ENCODE results near the gene TLX2. TPM values are rescaled to one million over a fixed set of nuclear protein-coding genes. Genes with fewer than 3 reads are reported as not detected.

Gene TLX2
- total and polyA plus RNA-seq, 2 of the 4 experiments (the other 2 are of a cell fraction) = not detected

DNA sequence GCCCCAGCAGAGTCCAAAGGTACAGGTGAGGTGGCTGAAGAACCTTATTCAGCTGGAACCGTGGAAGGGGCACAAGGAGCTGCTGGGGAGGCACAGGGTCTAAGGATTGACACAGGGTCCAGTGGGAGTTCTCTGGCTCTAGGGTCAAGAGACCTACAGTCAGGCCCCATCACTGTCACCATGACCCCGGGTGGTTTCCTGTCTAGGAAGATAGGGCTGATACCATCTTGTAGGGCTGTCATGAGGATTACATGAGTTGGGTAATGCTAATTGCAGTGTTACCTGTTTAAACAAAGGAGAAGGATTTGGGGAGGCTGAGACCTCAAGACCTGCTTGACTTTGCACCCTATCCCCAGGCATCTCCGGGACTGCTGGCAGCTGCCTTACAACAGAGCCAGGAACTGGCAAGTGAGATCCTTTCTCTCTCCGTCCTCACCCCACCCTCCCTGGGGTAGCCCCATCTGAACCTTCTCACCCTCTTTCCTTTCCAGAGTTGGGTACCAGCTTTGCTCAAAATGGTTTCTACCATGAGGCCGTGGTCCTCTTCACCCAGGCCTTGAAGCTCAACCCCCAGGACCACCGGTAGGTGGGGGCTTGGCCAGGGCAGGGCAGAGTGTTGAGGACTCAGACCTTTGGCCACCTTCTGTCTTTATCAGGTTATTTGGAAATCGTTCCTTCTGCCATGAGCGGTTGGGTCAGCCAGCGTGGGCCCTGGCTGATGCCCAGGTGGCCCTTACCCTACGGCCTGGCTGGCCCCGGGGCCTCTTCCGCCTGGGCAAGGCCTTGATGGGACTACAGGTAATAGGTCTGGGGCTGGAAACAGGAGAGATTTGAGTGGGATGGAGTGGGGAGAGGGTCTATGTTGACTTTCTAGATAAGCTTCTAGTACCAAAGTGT is 22.4 kb upstream of the TLX2 start (continued):
- no peak for TF ChIP-seq SMC3 (IDR thresholded peaks at IDR 0.05; ENCODE audit: low read depth, low read length)

DNA sequence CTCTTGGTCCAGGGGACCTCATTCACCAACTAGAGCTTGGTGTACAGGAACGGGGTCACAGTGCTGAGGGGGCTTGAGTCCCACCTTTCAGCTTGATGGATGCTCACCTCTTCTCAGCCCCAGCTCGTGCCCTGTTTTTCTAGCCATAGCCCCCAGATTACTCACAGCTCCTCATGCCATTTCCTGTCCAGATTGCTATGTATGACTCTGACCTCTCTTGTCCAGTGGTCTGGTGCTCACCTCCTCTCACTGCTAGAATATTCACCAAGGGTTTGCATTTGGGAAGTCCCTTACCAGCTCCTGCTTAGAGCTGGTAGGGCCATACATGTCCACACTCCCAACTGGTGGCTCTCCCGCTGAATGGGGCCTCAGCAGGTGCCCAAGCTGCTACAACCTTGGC is 20.7 kb upstream of the TLX2 start:
- H3K18ac ChIP-seq (ENCODE audit: low read depth, low read length) = no peak overlapping the region
- H3K56ac ChIP-seq (ENCODE audit: extremely low read depth, insufficient read depth, low read length) = no peak overlapping the region
- DNase-seq (peak; percentile 54), ATAC-seq (ENCODE audit: low read depth) (no peak)
- in situ Hi-C loops (cut with MboI; ENCODE audit: low sequenced_read_pairs) = loop anchor here (25.0 kb wide), 1 partner anchor 369 kb away; no protein-coding TSS in a partner anchor
- no TSS peak for BruUV-seq (replicated peaks)
- H2AK5ac ChIP-seq (ENCODE audit: low read depth, low read length) = no peak overlapping the region
- H3K27me3 ChIP-seq (ENCODE audit: control insufficient read depth, insufficient read depth, low read length) = peaks cover 12% of the 10 kb centered on the region
- no peaks in the 10 kb centered on the region for H3K9me3 ChIP-seq (ENCODE audit: control insufficient read depth, insufficient read depth, low read length)
- no peak overlapping the region for H4K5ac ChIP-seq (ENCODE audit: low read depth, low read length)
- H3K27ac ChIP-seq (ENCODE audit: insufficient read depth, low read length) = no peak overlapping the region
- H2BK20ac ChIP-seq (ENCODE audit: low read depth, low read length) = no peak overlapping the region
- no peak overlapping the region for H3K9ac ChIP-seq (ENCODE audit: low read depth, low read length)
- H4K8ac ChIP-seq (ENCODE audit: low read depth in 2 of 2, low read length in 2 of 2) = no peak overlapping the region
- no peak overlapping the region for H2BK15ac ChIP-seq (ENCODE audit: low read depth, low read length)
- H3K36me3 ChIP-seq (ENCODE audit: control insufficient read depth, insufficient read depth, low read length) = peaks cover 42% of the 10 kb centered on the region
- WGBS, 2 experiments (ENCODE audit: extremely low coverage in 2 of 2, insufficient read length in 1 of 2) = 13% methylated on average over 1 of the region's 3 CpGs; no CpG with 5 or more reads in 1 of the 2 experiments
- no peak overlapping the region for H2AK9ac ChIP-seq (replicated peaks; ENCODE audit: low read depth, low read length, poor library complexity)
- H3K79me1 ChIP-seq (ENCODE audit: low read depth in 1 of 2, low read length in 2 of 2) = peaks cover 10 to 22% of the 10 kb centered on the region in 2 experiments
- CTCF ChIA-PET = no interaction called here
- no peaks in the 10 kb centered on the region for H4K20me1 ChIP-seq (ENCODE audit: insufficient read depth, low read length)
- peaks cover 3% of the 10 kb centered on the region for H3K4me1 ChIP-seq (ENCODE audit: control insufficient read depth, insufficient read depth, low read length)
- intact Hi-C loops (cut with micrococcal nuclease) = no loop called here
- H2BK120ac ChIP-seq (ENCODE audit: low read depth, low read length) = no peak overlapping the region
- no peak overlapping the region for H3K4me3 ChIP-seq (ENCODE audit: insufficient read depth, low read depth, low read length)
- dilution Hi-C loops (cut with HindIII; ENCODE audit: low sequenced_read_pairs, unreplicated experiment) = no loop called here
- H4K91ac ChIP-seq (ENCODE audit: insufficient read depth, low read depth, low read length) = no peak overlapping the region
- no peak overlapping the region for H3K14ac ChIP-seq (replicated peaks; ENCODE audit: low read depth, low read length)
- H2BK5ac ChIP-seq (ENCODE audit: low read depth, low read length, poor library complexity, severe bottlenecking) = no peak overlapping the region
- H3K9me1 ChIP-seq (ENCODE audit: insufficient read depth, low read length) = 0 out of 2 replicates have a peak, but pooled peaks cover 5% of the 10 kb centered on the region
- POLR2A ChIA-PET (ENCODE audit: unreplicated experiment) = no interaction called here
- H3K4me2 ChIP-seq (ENCODE audit: low read depth, low read length) = no peak overlapping the region
- H2AFZ ChIP-seq (replicated peaks; ENCODE audit: low read length, poor library complexity) = no peak overlapping the region
- no peak overlapping the region for H3K4ac ChIP-seq (ENCODE audit: low read depth, low read length)
- H3K23ac ChIP-seq (ENCODE audit: low read depth, low read length) = 0 out of 2 replicates have a peak overlapping the region, but pooled peaks have one; percentile 28
- TF ChIP-seq MAZ (IDR thresholded peaks at IDR 0.05; ENCODE audit: borderline replicate concordance, low read depth, low read length) = no peak
- no peak for TF ChIP-seq RFX5 (IDR thresholded peaks at IDR 0.05; ENCODE audit: low read depth, low read length)
- no peak for TF ChIP-seq FOS (IDR thresholded peaks at IDR 0.05; ENCODE audit: low read depth, low read length)
- no peak for TF ChIP-seq SMC3 (IDR thresholded peaks at IDR 0.05; ENCODE audit: low read depth, low read length)
- no peak for TF ChIP-seq BHLHE40 (IDR thresholded peaks at IDR 0.05; ENCODE audit: low read depth, low read length)
- TF ChIP-seq RAD21 (IDR thresholded peaks at IDR 0.05; ENCODE audit: low read length) = no peak
- TF ChIP-seq NFE2L2 (IDR thresholded peaks at IDR 0.05; ENCODE audit: low read depth, low read length) = no peak
- TF ChIP-seq MAFK (IDR thresholded peaks at IDR 0.05; ENCODE audit: low read depth, low read length) = no peak
- no peak for TF ChIP-seq ELK1 (IDR thresholded peaks at IDR 0.05; ENCODE audit: borderline replicate concordance, low read depth, low read length)
- no peak for TF ChIP-seq CTCF (conservative IDR thresholded peaks at IDR 0.05; ENCODE audit: low read depth, low read length)
- TF ChIP-seq CEBPB (IDR thresholded peaks at IDR 0.05; ENCODE audit: low read depth, low read length) = no peak
- no peak for TF ChIP-seq RCOR1 (IDR thresholded peaks at IDR 0.05; ENCODE audit: insufficient replicate concordance, low read length)
